ENCODE data around the gene EPB41L4A.

The EPB41L4A gene

GRCh38 chr5:112146323-112147226 lies 272.5 kb downstream of the EPB41L4A start:
- DNase-seq: peak; percentile 39

- DNase-seq: no peak
Observed at GRCh38 chr5:112143690-112144089, 275.4 kb downstream of the EPB41L4A start.

DNA sequence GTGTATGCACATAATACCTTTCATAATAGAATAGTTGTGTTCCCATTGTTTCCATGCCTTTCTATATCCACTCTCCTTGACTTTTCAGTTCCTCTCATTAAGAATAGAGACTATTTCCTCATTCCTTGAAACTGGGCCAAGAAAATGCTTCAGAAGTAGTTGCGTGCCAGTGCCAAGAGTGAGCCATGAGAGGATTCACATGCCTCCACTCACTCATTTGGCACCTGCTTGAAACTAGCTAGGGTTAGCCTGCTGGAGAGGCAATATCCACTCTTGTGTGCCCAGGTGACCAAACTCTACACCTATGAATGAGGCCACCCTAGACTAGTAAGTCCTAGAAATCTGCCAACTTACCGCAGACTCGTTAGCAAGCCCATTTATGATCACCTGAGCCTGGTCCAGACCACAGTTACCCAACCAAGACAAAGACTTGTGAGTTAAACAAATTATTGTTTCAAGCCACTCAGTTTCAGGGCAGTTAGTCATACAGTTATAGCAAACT lies 276.3 kb downstream of the EPB41L4A start:
- DNase-seq: no peak

DNA sequence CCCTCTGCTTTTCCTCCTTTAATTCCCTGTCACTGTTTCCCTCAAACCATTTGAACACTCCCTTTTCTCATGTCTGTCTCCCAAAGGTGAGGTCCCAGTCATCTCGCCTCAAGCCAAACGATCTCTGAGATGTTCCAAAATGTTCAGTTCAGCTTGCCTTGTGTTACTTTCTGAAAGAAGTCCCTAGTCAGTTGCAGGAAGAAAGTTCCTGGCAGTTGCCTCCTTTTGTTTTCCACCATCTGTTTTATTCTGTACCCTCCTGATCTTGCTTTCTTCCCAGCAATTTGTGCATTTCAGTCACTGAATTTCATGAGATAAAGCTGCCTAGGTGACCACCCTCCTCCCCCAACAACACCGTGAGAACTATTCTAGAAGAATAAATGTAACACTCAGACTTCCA lies 277.5 kb downstream of the EPB41L4A start:
- no peak for DNase-seq

- DNase-seq: no peak
Observed at GRCh38 chr5:112138526-112138925, 280.6 kb downstream of the EPB41L4A start.

GRCh38 chr5:112136773-112137172 lies 282.3 kb downstream of the EPB41L4A start:
- DNase-seq: no peak

DNA sequence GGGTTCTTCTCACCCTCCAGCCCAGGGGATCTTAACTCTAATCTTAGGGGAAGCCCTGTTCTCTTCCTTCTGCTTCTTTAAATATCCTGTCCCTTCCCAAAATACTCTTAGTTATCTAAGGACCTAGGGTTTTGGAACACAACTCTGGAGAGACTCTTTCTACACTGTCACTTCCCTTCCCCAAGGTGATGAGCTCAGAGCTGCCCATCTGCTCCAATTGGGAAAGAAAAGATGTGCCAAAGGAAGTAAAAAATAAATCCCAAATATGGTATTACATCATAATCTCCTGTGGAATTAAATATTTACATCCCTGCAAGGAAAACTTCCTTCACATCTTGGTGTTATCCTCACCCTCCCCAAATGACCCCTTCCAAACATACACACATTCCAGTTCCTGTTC lies 291.2 kb downstream of the EPB41L4A start:
- no peak for DNase-seq

GRCh38 chr5:112126982-112127381 lies 292.1 kb downstream of the EPB41L4A start:
- DNase-seq: no peak

DNA sequence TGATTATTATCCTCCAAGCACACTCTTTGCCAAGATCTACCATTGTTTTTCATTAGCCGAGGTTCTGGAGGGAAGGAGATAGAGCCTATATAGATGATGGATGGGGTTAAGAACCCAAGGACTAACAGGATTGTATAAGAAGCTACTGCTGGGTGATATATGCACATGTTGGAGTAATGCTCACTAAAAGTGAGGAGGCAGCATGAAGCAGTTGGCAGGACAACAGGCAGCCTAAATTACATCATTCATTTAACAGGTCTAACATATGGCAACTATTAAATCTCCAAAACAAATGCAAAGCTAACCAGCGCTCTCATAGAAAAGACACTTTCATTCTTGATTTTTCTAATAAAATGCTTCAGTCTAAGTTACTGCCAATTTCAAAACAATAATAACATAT lies 293.2 kb downstream of the EPB41L4A start:
- DNase-seq: no peak

GRCh38 chr5:112124788-112125187 lies 294.3 kb downstream of the EPB41L4A start:
- no peak for DNase-seq

GRCh38 chr5:112123086-112123485 lies 296.0 kb downstream of the EPB41L4A start:
- no peak for DNase-seq

DNA sequence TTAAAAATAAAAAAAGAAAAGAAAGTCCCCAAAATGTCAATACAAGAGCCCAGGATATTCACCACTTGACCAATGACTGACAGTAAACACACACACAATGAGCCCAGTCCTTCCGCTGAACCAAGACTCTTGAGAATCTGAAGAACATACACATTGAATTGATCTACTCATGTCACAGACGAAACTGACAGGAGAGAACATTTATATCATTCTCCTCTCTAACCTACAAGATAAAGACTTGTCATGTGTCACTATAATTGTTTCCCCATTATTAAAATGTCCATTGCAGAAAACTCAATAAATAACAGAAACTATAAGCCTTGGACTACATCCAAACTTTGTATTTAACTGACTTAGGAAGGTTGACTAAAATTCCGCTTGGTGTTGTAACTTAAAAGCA lies 296.7 kb downstream of the EPB41L4A start:
- no peak for DNase-seq

DNA sequence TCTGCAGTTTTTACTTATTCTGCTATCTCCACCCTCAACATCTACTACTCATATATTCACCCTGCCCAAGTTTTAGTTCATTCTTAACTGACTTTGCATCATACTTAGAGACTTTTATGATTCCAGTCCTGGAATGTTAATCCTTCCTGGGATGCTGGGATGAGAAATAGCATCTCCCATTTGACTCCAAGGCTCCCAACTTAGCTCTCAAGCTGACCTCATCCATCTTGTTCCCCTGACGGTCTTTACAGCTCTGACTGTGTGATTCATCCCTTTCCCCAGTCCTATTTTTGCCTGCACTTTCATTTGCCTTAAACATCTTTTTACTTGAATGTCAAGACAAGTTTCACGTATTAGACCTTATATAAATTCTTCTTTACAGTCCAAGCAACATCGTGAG lies 297.8 kb downstream of the EPB41L4A start:
- no peak for DNase-seq

- no peak for DNase-seq
Observed at GRCh38 chr5:112119969-112120368, 299.1 kb downstream of the EPB41L4A start.

DNA sequence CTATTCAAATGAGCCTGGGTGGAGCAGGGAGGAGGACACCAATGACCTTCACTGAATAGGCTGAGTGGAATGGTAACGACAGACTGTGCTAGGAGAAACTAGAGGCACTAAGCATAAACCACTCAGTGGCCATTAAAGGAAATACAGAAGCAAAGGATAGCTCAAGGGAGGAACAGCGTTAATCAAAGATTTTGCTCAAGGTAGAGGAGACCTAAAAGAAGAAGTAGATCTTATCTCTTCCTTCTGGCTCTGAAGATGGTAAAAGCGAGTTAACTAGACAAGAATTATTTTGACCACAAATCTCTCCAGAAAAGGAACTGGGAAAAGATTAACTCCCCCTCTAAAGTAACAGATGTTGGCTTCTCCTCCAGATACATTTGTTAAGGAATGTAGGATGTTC lies 299.6 kb downstream of the EPB41L4A start:
- DNase-seq: no peak

DNA sequence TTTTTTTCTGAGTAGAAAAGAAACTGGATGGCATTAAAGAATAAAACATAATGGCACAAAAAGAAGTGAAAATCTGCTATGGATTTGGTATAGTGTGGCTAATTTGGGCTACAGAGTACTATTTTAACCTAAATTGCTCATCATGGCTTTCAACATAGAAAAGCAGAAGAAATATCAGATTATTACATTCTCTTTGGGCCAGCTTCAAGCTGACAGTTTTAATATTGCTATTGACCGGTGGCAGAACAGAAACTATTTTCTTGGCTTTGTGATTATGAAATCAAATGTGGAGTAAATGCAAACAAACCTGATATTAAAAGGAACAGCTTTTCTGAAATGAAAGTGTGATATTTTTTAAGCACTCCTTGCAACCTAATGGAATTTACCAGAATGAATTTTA lies 301.5 kb downstream of the EPB41L4A start:
- DNase-seq: no peak

DNA sequence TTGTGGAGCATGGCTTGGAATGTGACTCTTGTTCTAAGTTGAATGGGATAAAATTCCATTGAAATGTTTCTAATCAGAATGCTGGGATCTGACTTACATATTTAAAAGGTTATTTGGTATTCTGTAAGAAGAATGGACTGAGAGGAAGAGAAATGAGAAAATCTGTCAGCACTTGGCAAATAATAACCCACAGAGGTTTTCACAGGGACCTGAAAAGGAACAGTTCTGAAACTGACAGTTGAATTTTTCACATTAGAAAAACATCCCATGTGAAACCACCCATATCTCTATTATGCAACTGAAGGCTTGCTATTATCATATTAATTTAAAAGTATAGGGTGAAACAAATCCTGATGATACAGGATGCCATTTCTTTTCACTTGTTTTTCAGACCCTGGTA lies 302.7 kb downstream of the EPB41L4A start:
- no peak for DNase-seq

DNA sequence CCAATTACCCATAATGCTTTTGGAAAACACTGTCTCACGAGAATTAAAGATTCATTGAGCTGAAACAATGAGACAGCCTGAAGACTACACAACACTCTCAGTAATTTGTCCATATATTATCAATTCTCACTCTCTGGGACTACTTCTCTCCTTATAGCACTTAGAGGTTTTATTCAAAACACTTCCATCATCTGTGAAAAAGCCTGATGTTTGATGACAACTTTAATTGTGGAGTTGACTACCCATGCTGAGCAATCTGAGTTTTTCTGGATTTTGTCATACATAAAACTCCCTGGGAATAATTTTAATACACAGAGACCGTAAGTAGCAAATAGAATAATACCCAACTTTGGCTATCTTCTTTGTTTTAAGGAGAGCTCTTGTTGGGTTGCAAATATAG lies 305.5 kb downstream of the EPB41L4A start:
- no peak for DNase-seq

Measured in stimulated activated CD4-positive, alpha-beta T cell treated with anti-CD3 and anti-CD28 coated beads, Interleukin-4, amount 100 ng/mL, for 1 hour (primary cell).